Skeletal muscle satellite cell (primary cell): ENCODE data around the gene HDAC3.
A peak's percentile ranks its signal among the peaks of the same experiment; 100 is the strongest.

Experiments
- H3K27me3 ChIP-seq: 2 replicates; pipeline ENCODE4 v1.7.0; 2013; ENCODE audit warnings: low read length; ENCODE audit not compliant: control insufficient read depth, insufficient read depth
- H3K36me3 ChIP-seq: 2 replicates; pipeline ENCODE4 v1.7.0; 2013; ENCODE audit warnings: mild to moderate bottlenecking, control low read depth, low read length; ENCODE audit not compliant: insufficient read depth
- H3K4me1 ChIP-seq: 2 replicates; pipeline ENCODE4 v1.7.0; 2013; ENCODE audit warnings: low read length; ENCODE audit not compliant: control insufficient read depth, insufficient read depth
- H3K4me2 ChIP-seq: 2 replicates; pipeline ENCODE4 v1.7.0; 2013; ENCODE audit warnings: mild to moderate bottlenecking, low read length
- H3K4me3 ChIP-seq: 2 replicates; pipeline ENCODE4 v1.7.0; 2013; ENCODE audit warnings: low read length
- H3K9ac ChIP-seq: 2 replicates; pipeline ENCODE4 v1.7.0; 2013; ENCODE audit warnings: mild to moderate bottlenecking, low read depth, low read length, moderate library complexity
- H3K9me3 ChIP-seq: replicated peaks from 2 replicates; pipeline ENCODE4 v1.7.0; 2013; ENCODE audit warnings: mild to moderate bottlenecking, control low read depth, low read length

Gene HDAC3

DNA sequence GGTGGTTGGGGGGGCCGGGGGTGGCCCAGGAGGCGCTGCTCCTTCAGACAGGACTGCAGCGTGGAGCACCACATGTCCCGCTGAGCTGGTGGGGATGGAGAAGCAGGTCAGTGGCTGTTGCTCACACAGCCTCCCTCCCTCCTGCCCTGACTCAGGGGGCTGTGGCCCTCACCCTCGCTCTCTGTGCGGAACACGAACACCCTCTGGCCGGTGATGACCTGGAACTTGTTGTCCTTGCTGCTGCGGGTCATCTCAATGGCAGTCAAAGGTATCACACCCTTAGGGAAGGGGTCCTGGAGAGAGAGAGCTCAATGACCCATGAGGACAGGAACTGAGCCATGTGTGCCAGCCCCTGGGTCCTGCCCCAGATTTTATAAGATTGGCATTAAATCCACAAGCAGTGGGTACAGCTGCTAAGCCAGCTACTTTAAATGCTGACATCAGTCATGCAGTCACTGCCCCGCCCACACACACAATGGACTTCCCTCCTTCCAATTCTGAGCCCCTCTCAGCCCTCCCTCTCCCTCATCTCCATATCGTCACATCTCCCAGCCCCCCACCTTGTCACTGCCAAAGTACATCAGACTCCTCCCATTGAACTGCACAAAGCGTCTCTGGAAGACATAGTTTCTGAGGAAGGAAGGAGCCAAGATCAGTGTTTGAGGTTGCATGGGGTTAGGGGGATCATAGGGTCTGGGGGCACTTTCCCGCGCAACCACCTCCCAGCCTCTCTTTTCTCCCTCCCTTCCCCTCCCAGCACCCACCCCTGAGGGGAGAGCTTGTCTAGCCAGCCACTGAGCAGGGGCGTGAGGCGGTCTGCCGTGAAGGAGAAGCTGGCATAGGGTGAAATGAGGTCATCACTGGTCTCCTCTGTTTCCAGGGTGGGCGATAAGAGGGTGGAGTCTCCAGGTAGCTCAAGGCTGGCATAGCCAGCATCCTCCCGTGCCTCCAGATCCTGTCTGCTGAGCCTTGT, 36.5 kb upstream of the HDAC3 start:
- no peaks in the 10 kb centered on the region for H3K27me3 ChIP-seq
- no peaks in the 10 kb centered on the region for H3K36me3 ChIP-seq
- no peak overlapping the region for H3K9ac ChIP-seq
- no peaks in the 10 kb centered on the region for H3K9me3 ChIP-seq
- no peaks in the 10 kb centered on the region for H3K4me1 ChIP-seq
- no peak overlapping the region for H3K4me3 ChIP-seq
- H3K4me2 ChIP-seq = no peak overlapping the region

DNA sequence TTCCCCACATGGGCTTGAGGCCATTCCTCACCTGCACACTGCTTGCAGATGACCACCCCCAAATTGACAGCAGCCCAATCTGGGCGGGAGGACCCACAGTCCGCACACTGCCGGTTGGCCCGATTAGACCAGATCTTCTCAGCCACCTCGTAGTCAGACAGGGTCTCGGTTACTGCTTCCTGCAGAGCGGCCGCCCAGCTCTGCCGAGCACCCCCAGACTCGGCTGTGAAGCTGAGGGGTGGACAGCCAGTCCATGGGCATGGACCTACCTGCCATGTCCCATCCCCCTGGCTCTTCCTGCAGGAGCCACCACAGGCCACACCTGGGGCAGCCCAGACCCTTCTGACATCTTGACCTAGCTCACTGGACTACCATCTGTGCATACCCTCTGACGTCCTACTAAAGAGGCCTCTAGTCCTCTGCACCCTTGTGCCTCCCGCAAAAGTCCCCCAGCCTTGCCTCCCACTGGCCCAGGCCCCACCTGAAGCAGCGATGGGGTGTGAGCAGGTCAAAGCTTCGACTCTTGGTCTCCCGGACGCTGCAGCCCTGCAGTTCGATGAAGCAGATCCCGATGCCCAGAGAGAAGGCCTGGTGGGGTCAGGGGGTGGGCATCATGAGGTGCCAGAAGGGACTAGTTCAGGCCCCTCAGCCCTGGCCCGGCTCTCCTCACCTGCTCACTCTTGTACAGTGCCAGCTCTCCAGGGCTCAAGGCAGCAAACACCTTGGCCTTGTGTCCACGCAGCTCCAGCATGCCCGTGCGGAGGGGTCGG, 35.6 kb upstream of the HDAC3 start:
- Histone ChIP-seq H3K9me3 (no peaks in the 10 kb centered on the region), H3K36me3 (no peaks in the 10 kb centered on the region), H3K9ac (no peak overlapping the region), H3K4me1 (no peaks in the 10 kb centered on the region), H3K27me3 (no peaks in the 10 kb centered on the region), H3K4me3 (no peak overlapping the region), H3K4me2 (no peak overlapping the region)

DNA sequence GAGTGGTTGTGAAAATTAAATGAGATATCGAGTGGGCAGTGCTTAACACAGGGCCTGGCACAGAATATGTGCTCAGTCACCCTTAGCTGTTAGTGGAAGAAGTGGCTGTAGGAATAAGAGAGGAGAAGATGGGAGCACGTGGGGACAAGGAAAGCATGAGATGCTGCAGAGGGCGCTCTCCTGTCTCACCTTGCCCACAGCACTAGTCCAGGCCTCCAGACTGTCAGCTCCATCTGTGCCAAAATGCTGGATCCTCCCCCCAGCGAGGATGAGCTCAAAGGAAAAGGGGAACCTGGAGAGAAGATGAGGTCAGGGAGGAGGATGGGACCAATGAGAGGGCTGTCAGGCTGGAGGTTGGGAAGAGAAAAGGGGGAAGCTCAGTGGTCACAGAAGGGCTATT, 32.9 kb upstream of the HDAC3 start:
- Histone ChIP-seq H3K27me3 (no peaks in the 10 kb centered on the region), H3K4me1 (no peaks in the 10 kb centered on the region), H3K9me3 (no peaks in the 10 kb centered on the region), H3K4me3 (no peak overlapping the region), H3K36me3 (no peaks in the 10 kb centered on the region), H3K4me2 (no peak overlapping the region), H3K9ac (no peak overlapping the region)

DNA sequence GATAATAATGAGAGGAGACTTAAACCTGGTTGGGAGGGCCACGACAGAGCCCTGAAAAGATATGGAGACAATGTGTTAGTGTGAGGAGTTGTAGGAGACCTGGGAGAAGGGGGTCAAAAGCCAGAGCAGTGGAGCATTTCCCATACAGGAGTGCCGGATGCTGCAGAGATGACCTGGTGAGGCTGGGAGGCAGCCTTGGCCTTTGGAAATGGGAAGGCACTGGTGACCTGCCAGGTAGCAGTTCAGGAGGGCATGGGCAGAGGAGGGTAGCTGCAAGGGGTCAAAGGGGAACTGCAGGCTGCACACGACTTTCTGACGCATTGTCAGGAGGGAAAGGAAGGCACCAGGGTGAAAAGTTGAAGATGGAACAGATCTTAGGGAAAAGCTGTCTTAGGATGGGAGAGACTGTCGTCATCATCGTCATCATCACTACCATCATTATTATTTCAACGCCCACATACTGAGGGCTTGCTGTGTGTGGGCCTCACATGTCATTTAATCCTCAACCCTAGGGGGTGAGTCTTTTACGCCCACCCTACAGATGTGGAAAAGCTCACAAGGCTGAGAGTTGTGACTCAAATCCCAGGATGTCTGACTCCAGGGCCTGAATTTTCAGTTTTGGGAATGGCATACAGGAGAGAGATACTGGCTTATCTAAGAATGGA, 32.1 kb upstream of the HDAC3 start:
- H3K36me3 ChIP-seq = no peaks in the 10 kb centered on the region
- H3K27me3 ChIP-seq = no peaks in the 10 kb centered on the region
- H3K9ac ChIP-seq = no peak overlapping the region
- no peak overlapping the region for H3K4me3 ChIP-seq
- H3K9me3 ChIP-seq = no peaks in the 10 kb centered on the region
- H3K4me2 ChIP-seq = no peak overlapping the region
- H3K4me1 ChIP-seq = no peaks in the 10 kb centered on the region

DNA sequence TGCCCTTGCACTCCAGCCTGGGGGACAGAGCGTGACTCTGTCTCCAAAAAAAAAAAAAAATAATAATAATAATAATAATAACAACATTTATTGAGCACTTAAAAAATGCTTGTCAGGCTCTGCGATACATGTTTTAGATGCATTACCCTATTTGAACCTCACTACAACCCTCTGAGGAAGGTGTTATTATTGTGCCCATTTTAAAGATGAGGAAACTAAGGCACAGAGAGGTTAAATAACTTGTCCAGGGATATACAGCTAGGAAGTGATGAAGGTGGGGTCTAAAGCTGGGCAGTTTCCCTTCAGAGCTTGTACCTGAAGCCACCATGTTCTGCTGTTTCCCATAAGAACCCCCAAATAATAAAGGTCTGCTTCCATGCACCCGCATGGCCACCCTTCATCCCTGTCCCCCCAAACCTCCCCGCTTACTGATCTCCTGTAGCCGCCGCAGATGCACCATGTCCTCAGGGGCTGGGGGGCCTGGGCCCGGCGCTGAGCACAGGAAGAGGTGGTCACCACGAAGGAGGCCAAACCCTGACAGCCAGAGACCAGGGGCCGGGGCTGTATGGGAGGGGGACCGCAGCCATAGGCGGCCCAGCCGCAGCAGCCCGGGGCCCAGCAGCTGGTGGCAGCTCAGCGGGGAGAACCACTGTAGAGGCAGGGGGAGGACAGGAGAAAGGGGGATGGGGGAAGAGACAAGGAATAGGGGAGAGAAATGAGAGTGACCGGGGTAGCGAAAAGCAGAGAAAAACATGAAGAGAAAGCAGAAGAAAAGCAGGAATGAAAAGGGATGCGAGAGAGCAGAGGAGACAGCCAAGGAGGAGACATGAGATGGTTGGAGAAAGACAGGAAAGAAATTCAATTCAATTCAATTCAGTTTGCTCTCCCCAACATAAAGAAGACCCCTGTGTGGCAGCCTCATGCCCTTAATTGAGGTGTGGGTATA, 29.6 kb upstream of the HDAC3 start:
- Histone ChIP-seq H3K4me3 (no peak overlapping the region), H3K4me1 (no peaks in the 10 kb centered on the region), H3K4me2 (no peak overlapping the region), H3K36me3 (no peaks in the 10 kb centered on the region), H3K9me3 (no peaks in the 10 kb centered on the region), H3K27me3 (no peaks in the 10 kb centered on the region), H3K9ac (no peak overlapping the region)

DNA sequence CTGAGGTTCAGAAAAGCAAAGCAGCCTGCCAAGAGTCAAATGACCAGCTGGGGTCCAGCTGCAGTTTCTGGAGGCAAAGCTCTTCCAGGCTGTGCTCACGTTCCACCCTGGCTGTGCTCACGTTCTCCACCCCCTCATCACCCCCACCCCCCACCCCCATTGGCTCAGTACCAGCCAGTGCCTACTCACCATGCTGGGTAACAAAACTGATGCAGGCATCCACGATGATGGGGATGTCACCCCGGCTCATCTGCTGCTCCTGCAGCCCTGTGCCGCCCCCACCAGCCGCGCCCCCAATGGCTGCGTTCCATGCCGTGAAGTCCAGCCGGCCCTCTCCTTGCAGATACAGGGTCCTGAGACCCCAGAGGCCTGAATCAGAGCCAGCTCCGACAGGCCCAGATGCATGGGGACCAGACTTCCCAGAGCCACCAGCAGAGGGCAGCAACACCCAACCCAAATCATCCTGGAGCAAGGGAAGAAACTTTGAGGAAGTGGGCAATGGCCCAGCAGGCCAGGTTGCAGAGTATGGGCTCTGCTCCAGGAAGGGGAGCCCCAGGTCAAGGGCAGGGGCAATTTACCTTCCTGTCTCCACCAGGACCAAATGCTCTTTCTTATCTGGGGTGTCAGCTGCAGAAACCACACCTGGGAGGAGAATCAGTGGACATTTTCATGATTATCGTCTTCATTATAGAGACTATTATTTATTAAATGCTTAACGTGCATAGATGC, 28.2 kb upstream of the HDAC3 start:
- Histone ChIP-seq H3K4me2 (no peak overlapping the region), H3K36me3 (no peaks in the 10 kb centered on the region), H3K9ac (no peak overlapping the region), H3K9me3 (no peaks in the 10 kb centered on the region), H3K4me3 (no peak overlapping the region), H3K4me1 (no peaks in the 10 kb centered on the region), H3K27me3 (no peaks in the 10 kb centered on the region)

DNA sequence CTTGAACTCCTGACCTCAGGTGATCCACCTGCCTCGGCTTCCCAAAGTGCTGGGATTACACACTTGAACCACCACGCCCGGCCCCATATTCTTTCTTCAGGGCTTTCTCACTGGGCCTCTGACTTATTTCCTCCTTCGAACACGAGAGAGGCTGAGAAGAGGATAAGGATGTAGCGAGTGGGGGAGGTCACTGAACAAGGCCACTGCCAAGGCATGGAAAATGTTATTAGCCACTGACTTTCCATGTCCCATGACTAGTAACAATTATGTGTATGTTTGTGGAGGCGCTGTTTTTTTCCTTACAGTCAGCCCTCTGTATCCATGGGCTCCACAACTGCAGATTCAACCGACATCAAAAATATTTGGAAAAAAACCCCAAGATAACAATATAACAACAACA, 26.9 kb upstream of the HDAC3 start:
- Histone ChIP-seq H3K27me3 (no peaks in the 10 kb centered on the region), H3K4me1 (peaks cover 2% of the 10 kb centered on the region), H3K9me3 (no peaks in the 10 kb centered on the region), H3K36me3 (no peaks in the 10 kb centered on the region), H3K9ac (no peak overlapping the region), H3K4me2 (no peak overlapping the region), H3K4me3 (no peak overlapping the region)

DNA sequence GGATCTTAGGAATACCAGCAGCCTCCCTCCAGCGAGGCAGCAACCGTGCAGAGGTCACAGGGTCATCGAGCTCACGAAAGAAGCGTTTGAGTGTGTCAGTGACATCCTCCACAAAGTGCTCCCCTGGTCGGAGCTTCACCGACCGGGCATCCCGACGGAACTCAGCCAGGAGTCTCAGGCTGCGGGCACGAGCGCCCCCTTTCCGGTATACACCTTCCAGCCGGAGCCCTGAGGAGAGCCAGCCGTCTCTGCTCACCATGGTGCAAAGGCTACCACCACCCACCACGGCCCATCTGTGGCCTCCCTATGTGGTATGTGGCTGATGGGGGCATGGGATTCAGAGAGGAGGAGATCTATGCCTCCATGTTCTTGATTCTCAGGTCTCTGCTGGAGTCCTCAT, 25.4 kb upstream of the HDAC3 start:
- H3K4me1 ChIP-seq = peaks cover 11% of the 10 kb centered on the region
- H3K4me3 ChIP-seq = no peak overlapping the region
- no peak overlapping the region for H3K9ac ChIP-seq
- no peaks in the 10 kb centered on the region for H3K36me3 ChIP-seq
- H3K9me3 ChIP-seq = no peaks in the 10 kb centered on the region
- no peaks in the 10 kb centered on the region for H3K27me3 ChIP-seq
- H3K4me2 ChIP-seq = no peak overlapping the region

DNA sequence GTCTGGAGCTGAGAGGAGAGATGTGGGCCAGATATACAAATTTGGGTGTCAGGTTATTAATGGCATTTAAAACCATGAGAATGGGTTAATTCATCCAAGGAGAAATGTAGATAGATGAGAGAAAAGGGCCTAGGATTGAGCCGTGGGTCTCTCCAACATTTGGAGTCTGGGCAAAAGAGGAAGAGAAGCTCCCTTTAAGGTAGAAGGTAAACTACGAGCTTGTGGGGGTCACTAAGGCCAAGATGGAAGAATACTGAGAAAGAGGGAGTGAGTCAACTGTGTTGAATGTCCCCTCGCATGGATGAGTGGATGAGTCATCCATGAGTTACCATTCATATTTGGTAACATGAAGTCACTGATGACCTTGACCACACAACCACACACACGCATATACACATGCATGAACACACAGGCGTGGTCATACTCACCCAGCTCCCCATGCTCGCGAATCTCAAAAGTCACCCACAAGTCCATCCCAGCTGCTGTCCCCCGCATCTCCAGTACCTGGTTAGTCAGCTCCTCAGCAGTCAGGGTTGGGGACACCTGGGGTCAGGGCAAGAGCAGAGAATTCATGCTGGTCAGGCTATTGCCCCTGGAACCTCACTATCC, 21.4 kb upstream of the HDAC3 start:
- H3K36me3 ChIP-seq = no peaks in the 10 kb centered on the region
- H3K4me1 ChIP-seq = peaks cover 22% of the 10 kb centered on the region
- no peak overlapping the region for H3K4me3 ChIP-seq
- H3K4me2 ChIP-seq = peak overlapping the region; percentile 10
- no peaks in the 10 kb centered on the region for H3K9me3 ChIP-seq
- no peak overlapping the region for H3K9ac ChIP-seq
- H3K27me3 ChIP-seq = no peaks in the 10 kb centered on the region

DNA sequence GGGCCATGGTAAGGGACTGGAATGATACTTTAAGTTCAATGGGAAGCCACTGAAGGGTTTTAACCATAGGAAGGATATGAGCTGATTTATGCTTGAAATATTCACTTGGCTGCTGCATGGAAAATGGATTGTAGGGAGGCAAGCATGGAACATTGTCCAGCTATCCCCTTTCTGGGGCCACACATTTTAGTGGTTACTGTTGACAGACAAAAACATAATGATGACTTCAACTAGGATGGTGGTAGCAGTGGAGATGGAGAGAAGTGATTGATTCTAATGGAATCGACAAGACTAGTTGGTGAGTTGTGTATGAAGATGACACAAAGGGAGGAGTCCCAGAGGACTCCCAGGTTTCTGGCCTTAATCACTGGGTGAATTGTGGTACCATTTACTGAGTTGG, 20.8 kb upstream of the HDAC3 start:
- Histone ChIP-seq H3K4me2 (no peak overlapping the region), H3K36me3 (no peaks in the 10 kb centered on the region), H3K9ac (no peak overlapping the region), H3K4me1 (peaks cover 22% of the 10 kb centered on the region), H3K27me3 (no peaks in the 10 kb centered on the region), H3K4me3 (no peak overlapping the region), H3K9me3 (no peaks in the 10 kb centered on the region)
